Pancreas (tissue), 10 donors: ENCODE measurements around the gene WNT2B. TPM values are rescaled to one million over a fixed set of nuclear protein-coding genes. Genes with fewer than 3 reads are reported as not detected.

Experiments
- ATAC-seq, 4 donors: fragments of 200-7000 bp; cut with Tn5 transposase; one replicate each; pipeline versions ENCODE4 v1.8.0 to v1.9.1; 2020; ENCODE audit warnings: mild to moderate bottlenecking in 4 of 4, moderate library complexity in 4 of 4
- DNase-seq, 6 donors: peaks; one replicate each; pipeline ENCODE4 v3.0.0-alpha.2; 2020
- FAIRE-seq: peaks from 2 replicates; lab custom pipeline; 2012; peaks lifted over from hg19 to GRCh38; lab: Jason Lieb, UNC
- H3K27ac ChIP-seq, 4 donors: fragments of 200-600 bp; sonication (generic); 1 replicate in 3 of 4; 2 replicates in 1 of 4; pipeline versions ENCODE4 v1.5.0 to v1.8.0; 2020
- H3K27me3 ChIP-seq, 4 donors: fragments of 200-600 bp; one replicate each; pipeline ENCODE4 v1.8.0; 2021
- H3K36me3 ChIP-seq, 3 donors: fragments of 200-600 bp; sonication (generic) in 1 of 3; one replicate each; pipeline versions ENCODE4 v1.5.0 to v1.8.0; 2020 to 2021
- H3K4me1 ChIP-seq, 3 donors: fragments of 200-600 bp; one replicate each; pipeline ENCODE4 v1.8.0; 2021
- H3K4me3 ChIP-seq, 4 donors: fragments of 200-600 bp; sonication (generic) in 2 of 4; one replicate each; pipeline versions ENCODE4 v1.5.0 to v1.8.0; 2020 to 2021
- H3K9me3 ChIP-seq, 4 donors: fragments of 200-600 bp; one replicate each; pipeline ENCODE4 v1.8.0; 2021
- CTCF ChIP-seq, 4 donors: fragments of 200-600 bp; sonication (generic) in 3 of 4; IDR thresholded peaks; one replicate each; pipeline versions ENCODE4 v1.5.0 to v1.8.0; 2021; ENCODE audit warnings: antibody characterized with exemption in 4 of 4
- WGBS, 2 donors: extraction: QIAGEN DNeasy Blood & Tissue Kit; methylation state at CpG; one replicate each; pipeline ENCODE4 v1.1.7; 2013; 5-methylcytosine and 5-hydroxymethylcytosine counted together
- intact Hi-C, 3 donors: fragments of 100-400 bp; cut with DNase I; formaldehyde crosslinking; loops; one replicate each; pipeline versions ENCODE4 v1.11.1 to v1.14.2; 2022
- polyA plus RNA-seq, 2 donors: library from polyadenylated mRNA; stranded (reverse); fragments of 200-250 nt; gene quantifications; one replicate each; pipeline ENCODE4 v1.2.3, GENCODE V29; 2013
- total RNA-seq, 6 donors: library from RNA; stranded (reverse); fragmentation: NEBNext Ultra II Directional in 4 of 6; extraction: Animal tissue kit (Norgen Biotek cat#: 25700) in 4 of 6; gene quantifications; one replicate each; pipeline versions ENCODE4 v1.2.1 to v1.2.4, GENCODE V29; 2021 to 2023
- donor health status: healthy with polysubstance abuse.
- donor health status: DM: no; HTN: no; CAD: no; lungs with moderate emphysema.
- donor health status: DM: no; HTN: no; CAD: no.
- donor health status: control.
- donor health status: control.
- donor health status: Bipolar disorder and iron deficiency.
- donor health status: DM: yes; HTN: yes; CAD: no.
- donor health status: DM: no; HTN: no; CAD: no.
- donor health status: DM: no; HTN: no; CAD: no.
- donor health status: DM: yes; HTN: yes; CAD: no.

The WNT2B gene
- total and polyA plus RNA-seq, 8 donors, result 0.79 to 2.7 (median 1.4) TPM

- no peak for FAIRE-seq
- WGBS, 2 donors, result 94 to 95% methylated on average over 1 of the region's 1 CpG
- Histone ChIP-seq H3K27me3 (no peaks in the 10 kb centered on the region), H3K4me3 (no peak overlapping the region), H3K36me3 (peaks cover 0 to 6% (median 0%) of the 10 kb centered on the region in 3 donors), H3K9me3 (no peaks in the 10 kb centered on the region), H3K27ac (no peak overlapping the region), H3K4me1 (no peaks in the 10 kb centered on the region)
- no peak for DNase-seq
- no peak for ATAC-seq
- TF ChIP-seq CTCF (IDR thresholded peaks at IDR 0.05), result no peak
- intact Hi-C loops, result no loop called here
Observed at GRCh38 chr1:112524986-112525385, 16.2 kb downstream of the WNT2B start.

GRCh38 chr1:112527266-112528010 lies 18.7 kb downstream of the WNT2B start:
- intact Hi-C loops, result no loop called here
- ATAC-seq, result no peak
- no peaks in the 10 kb centered on the region for H3K4me1 ChIP-seq
- no peaks in the 10 kb centered on the region for H3K9me3 ChIP-seq
- WGBS, 2 donors, result 71 to 73% methylated on average over 4 of the region's 4 CpGs
- H3K36me3 ChIP-seq, result peaks cover 0 to 6% (median 0%) of the 10 kb centered on the region in 3 donors
- H3K27ac ChIP-seq, result no peak overlapping the region
- H3K4me3 ChIP-seq, result no peak overlapping the region
- H3K27me3 ChIP-seq, result no peaks in the 10 kb centered on the region
- no peak for TF ChIP-seq CTCF (IDR thresholded peaks at IDR 0.05)
- no peak for DNase-seq
- FAIRE-seq, result no peak

DNA sequence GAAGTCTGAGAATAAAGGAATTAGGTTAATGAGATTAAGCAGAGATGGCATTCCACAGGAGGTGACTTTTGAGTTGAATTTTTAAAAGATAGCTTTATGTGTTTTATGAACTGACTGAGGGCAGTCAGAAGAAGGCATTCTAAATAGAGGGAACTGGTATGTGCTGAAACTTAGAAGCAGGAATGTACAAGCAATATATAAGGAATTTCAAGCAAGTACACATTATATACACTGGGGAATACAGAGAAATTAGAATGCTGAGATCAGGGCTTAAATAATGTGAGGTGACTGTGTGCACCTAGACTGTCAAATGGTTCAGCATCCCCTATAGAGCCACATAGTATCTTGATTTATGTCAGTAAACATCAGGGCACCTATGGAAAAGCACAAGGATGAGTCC lies 19.3 kb downstream of the WNT2B start:
- DNase-seq (no peak), FAIRE-seq (no peak), ATAC-seq (no peak)
- no peak for TF ChIP-seq CTCF (IDR thresholded peaks at IDR 0.05)
- Histone ChIP-seq H3K27ac (no peak overlapping the region), H3K36me3 (peaks cover 0 to 6% (median 0%) of the 10 kb centered on the region in 3 donors), H3K4me1 (no peaks in the 10 kb centered on the region), H3K4me3 (no peak overlapping the region), H3K9me3 (no peaks in the 10 kb centered on the region), H3K27me3 (no peaks in the 10 kb centered on the region)
- intact Hi-C loops, result no loop called here

DNA sequence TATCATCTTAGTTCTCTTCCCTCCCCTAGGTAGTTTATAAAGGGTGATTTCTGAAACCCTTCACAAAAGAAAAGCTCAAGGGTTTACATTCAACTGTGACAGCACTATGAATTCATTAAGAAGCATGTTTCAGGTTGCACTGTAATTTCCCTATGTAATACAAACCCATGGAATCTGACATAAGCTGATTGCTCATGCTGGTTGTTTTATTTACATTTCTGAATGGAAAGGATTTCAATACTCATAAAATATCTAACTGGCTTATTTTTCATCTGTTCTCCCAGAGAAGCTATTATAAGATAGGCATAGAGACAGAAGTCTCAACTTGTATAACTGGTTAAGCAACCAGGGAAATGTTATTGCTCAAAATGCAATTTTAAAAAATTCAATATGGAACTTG lies 20.5 kb downstream of the WNT2B start:
- H3K4me3 ChIP-seq, result no peak overlapping the region

More for the DNA sequence above, 20.5 kb downstream of the WNT2B start:
- Histone ChIP-seq H3K27ac (no peak overlapping the region), H3K9me3 (no peaks in the 10 kb centered on the region), H3K36me3 (peaks cover 0 to 6% (median 0%) of the 10 kb centered on the region in 3 donors), H3K4me1 (no peaks in the 10 kb centered on the region), H3K27me3 (no peaks in the 10 kb centered on the region)
- ATAC-seq (no peak), FAIRE-seq (no peak), DNase-seq (no peak)
- intact Hi-C loops, result no loop called here
- TF ChIP-seq CTCF (IDR thresholded peaks at IDR 0.05), result no peak
